Activated CD4-positive, alpha-beta T cell treated with anti-CD3 and anti-CD28 coated beads for 1 hour (primary cell): Measurements from ENCODE around the gene PLPP4.

ENCODE experiments used
- DNase-seq: peaks from one replicate; pipeline ENCODE4 v3.0.0-alpha.2; 2020

Gene PLPP4

GRCh38 chr10:120527691-120528090 lies 70.7 kb downstream of the PLPP4 start:
- DNase-seq, result no peak

- DNase-seq, result no peak
These were observed 73.7 kb downstream of the PLPP4 start for GRCh38 chr10:120530699-120531098.

GRCh38 chr10:120538091-120538490 lies 81.1 kb downstream of the PLPP4 start:
- DNase-seq, result no peak

DNA sequence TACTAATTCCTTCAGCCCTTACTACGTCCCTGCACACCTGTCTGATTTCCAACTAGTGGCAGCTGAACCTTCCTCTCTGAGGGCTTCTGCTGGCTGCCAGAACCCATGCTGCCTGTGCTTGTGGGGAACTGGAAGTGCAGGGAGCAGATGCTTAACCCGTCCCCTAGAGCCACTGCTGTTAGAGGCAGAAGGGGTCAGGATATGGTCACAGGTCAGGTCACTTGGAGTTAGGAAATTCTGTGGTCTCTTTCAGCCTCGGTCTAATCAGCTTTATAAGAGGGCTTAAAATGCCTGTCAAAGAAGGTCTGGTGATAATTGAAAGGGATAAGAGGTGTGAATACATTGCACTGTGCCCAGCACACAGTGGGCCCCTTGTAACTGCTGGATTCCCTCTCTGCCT lies 82.0 kb downstream of the PLPP4 start:
- DNase-seq, result no peak

GRCh38 chr10:120540486-120540885 lies 83.5 kb downstream of the PLPP4 start:
- no peak for DNase-seq

- DNase-seq, result no peak
These were observed 85.0 kb downstream of the PLPP4 start for GRCh38 chr10:120541984-120542383.

GRCh38 chr10:120542591-120542990 lies 85.6 kb downstream of the PLPP4 start:
- DNase-seq, result no peak

DNA sequence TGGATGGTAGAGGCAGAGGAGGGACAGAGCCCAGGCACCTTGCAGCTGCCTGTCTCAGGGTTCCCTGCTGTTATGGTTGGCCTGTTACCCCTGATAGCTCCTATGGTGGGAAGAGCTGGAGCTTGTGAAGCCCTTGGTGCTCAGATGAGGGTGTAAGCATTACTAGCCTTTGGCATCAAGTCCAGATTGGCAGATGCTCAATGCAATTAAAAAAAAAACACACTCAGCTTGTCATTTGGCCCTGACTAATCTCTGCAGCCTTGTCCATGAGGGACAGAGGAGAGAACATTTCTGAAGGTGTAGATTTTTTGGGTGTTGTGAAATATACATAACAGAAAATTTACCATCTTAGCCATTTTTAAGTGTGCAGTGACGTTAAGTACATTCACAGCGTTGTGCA lies 86.3 kb downstream of the PLPP4 start:
- DNase-seq, result no peak

DNA sequence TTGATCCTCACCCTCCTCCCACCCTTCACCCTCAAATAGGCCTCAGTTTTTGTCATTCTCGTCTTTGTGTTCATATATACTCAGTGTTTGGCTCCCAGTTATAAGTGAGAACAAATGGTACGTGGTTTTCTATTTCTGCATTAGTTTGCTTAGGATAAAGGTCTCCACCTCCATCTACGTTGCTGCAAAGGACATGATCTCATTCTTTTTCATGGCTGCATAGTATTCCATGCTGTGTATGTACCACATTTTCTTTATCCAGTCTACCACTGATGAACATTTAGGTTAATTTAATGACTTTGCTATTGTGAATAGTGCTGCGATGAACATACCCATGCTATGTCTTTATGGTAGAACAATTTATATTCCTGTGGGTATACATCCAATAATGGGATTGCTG lies 91.2 kb downstream of the PLPP4 start:
- no peak for DNase-seq

DNA sequence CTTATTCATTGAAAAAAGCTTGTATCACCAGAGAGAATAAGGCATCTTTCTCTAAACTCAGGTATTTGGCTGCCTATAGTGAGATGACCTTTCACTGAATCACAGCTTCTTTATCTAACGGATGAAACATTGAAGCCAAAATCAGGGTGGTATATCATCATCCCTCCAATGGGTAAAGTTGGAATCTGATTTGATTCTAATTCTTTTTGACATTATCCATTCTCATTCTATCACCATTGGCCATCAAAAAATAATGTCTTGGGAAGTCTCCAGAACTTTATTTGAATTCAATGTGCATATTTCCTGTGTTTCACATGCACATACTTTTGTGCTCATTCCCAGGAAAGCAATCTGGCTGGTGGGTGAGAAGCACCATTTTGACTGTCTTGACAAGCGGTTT lies 95.2 kb downstream of the PLPP4 start:
- DNase-seq, result no peak

GRCh38 chr10:120553911-120554310 lies 96.9 kb downstream of the PLPP4 start:
- DNase-seq, result no peak

DNA sequence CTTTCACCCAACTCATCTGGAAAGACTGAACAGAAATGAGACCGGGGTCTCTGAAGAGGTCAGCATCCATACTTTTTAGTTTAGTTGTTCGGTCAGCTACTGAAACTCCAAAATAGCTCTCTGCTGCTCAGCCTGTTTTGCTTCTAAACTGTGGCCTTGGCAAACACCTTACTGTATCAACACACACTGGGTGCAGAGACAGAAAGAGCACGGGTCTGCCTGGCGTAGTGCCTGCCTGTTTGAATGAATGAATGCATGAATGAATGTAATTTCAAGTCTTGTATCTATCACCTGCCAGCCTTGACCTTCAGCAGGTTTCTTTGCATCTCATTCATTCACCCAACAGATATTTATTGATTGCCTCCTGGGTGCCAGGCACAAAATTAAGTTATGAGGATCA lies 98.4 kb downstream of the PLPP4 start:
- no peak for DNase-seq

- no peak for DNase-seq
These were observed 99.0 kb downstream of the PLPP4 start for GRCh38 chr10:120555842-120556532.

GRCh38 chr10:120557311-120557710 lies 100.3 kb downstream of the PLPP4 start:
- no peak for DNase-seq

DNA sequence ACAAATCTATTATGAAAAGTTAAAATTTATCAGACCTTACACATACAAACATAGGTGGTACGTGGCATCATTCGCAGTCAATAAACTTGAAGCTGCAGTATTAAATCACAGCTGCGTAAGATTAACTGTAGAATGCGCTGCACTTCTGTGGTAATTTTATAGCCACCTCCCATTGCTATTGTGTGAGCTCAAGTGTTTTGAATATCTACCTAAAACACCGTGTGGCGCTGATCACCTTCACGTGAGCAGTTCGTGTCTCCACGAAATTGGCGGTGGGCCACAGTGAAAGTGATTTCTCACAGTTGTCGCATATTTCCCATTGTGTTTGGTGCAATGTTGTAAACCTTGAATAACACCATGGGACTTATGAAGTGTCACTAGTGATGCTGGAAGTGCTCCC lies 102.8 kb downstream of the PLPP4 start:
- DNase-seq, result no peak

DNA sequence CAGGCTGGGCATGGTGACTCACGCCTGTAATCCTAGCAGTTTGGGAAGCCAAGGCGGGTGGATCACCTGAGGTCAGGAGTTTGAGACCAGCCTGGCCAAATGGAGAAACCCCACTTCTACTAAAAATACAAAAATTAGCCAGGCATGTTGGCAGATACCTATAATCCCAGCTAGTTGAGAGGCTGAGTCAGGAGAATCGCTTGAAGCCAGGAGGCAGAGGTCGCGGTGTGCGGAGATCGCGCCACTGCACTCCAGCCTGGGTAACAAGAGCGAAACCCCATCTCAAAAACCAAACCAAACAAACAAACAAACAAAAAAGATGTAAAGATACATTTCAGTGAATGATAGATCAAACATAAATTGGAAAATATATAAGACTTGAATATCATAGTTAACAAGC lies 105.9 kb downstream of the PLPP4 start:
- no peak for DNase-seq

DNA sequence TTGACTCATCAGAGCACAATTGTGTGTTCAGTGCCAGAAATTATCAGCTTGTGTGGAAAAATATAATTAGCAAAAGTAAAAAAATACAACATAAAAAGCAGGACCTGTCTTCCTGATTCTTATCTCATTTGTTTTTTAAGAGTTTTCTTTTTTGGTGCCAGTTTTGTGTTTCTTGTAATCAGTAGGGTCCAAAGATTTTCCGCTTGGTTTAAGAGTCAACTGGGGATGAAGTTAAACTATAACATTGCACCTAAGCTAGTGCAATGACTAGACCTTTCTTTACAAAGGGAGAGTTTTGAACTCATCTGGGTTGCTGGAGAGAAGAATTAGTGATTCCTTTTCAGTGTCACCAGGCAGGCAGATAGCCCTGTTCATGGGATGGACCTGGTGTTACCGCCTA lies 113.4 kb downstream of the PLPP4 start:
- DNase-seq, result no peak

GRCh38 chr10:120571266-120571665 lies 114.2 kb downstream of the PLPP4 start:
- no peak for DNase-seq

- DNase-seq, result no peak
These were observed 115.3 kb downstream of the PLPP4 start for GRCh38 chr10:120572307-120572706.

DNA sequence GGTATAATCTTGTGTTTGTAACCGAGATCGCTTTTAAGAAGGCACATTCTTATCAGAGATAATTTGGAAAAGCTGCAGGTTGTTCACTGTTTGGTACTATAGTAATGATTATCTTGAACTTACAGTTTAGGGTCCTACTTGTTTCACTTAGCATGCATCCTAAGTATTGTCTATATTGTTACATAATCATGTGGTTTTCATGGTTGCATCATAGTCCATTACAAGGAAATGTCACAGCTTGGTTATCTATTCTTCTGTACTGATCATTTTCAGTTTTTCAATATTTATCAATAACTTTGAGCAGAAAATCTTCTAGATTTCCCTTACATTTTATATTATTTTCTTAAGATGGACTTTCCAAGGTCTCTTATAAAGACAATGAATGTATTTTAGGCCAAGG lies 116.3 kb downstream of the PLPP4 start:
- DNase-seq, result no peak

GRCh38 chr10:120574981-120575380 lies 118.0 kb downstream of the PLPP4 start:
- DNase-seq, result no peak

DNA sequence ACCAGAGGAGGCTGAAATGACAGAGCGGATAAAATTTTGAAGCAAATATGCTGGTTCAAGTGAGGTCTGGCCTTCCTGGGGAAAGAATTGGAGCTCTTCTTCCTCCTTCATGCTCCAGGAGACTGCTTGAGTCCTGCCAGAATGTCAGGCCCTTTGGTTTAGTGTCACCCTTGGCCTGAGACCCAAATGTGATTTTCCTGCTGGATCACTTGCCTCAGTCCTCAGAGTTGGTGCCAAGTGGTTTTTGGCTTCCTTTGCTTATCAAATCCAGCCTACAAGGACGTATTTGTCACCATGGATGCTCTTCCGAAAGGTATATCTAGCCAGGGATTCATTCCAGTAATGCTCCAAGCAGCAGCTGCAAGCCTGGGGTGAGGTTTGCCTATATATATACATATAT lies 118.4 kb downstream of the PLPP4 start:
- no peak for DNase-seq

DNA sequence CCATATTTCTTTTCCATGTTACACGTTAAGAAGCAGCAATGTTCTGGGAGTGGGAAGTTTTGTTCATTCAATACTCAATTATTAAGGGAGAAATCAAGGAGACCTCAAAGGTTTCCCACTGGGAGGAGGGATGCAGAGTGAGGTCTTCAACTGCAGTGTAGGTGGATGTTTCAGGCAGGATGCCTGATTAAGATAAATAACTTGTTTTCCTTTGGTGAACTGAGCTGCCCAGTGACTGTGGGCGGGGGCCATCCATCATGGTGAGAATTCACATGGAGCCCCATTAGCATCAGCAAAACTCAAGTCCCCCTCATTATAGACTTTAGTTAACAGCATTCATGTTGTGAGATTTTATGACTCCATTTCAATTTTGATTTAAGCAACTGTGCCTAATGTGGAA lies 121.1 kb downstream of the PLPP4 start:
- no peak for DNase-seq

- DNase-seq, result no peak
These were observed 121.9 kb downstream of the PLPP4 start for GRCh38 chr10:120578890-120579289.
